GM13976 (cell line): ENCODE data around the gene NQO1.
A peak's percentile ranks its signal among the peaks of the same experiment; 100 is the strongest.
"Not testable (repeated sequence)": the region's sequence is repeated elsewhere in the genome, so short reads cannot be mapped to it uniquely, and the experiment has no call there.

Experiments
- DNase-seq: peaks from one replicate; pipeline ENCODE4 v3.0.0; 2012; ENCODE audit warnings: low spot score
- CTCF ChIP-seq: IDR thresholded peaks from 2 replicates; pipeline ENCODE4 v1.5.1; 2012; ENCODE audit warnings: borderline replicate concordance, mild to moderate bottlenecking; ENCODE audit not compliant: insufficient read depth; ENCODE audit errors: extremely low read depth, missing control alignments, control extremely low read depth
- in situ Hi-C: fragments of 300-500 bp; cut with MboI; formaldehyde crosslinking; loops from one replicate; pipeline ENCODE4 v1.12.0; 2022; ENCODE audit warnings: low sequenced_read_pairs, mixed read lengths, inconsistent platforms; ENCODE audit not compliant: unreplicated experiment

NQO1 gene

GRCh38 chr16:69767459-69768229, 41.3 kb upstream of the NQO1 start:
- no peak for TF ChIP-seq CTCF
- in situ Hi-C loops, result no loop called here
- no peak for DNase-seq

- no peak for DNase-seq
- TF ChIP-seq CTCF, result no peak
- in situ Hi-C loops, result no loop called here
Observed at GRCh38 chr16:69763599-69763942, 37.2 kb upstream of the NQO1 start.

- no peak for DNase-seq
- in situ Hi-C loops, result no loop called here
- TF ChIP-seq CTCF, result no peak
Observed at GRCh38 chr16:69762814-69763598, 36.6 kb upstream of the NQO1 start.

GRCh38 chr16:69761983-69762813, 35.8 kb upstream of the NQO1 start, which contains the start of gene WWP2:
WWP2 (plus strand) TSS chr16:69762332; CDS start chr16:69787011, 24,679 bp downstream.
- in situ Hi-C loops, result no loop called here
- no peak for TF ChIP-seq CTCF
- DNase-seq, result peak; percentile 89

- DNase-seq, in situ Hi-C loops: not testable (repeated sequence)
Observed at GRCh38 chr16:69757375-69757774, 31.0 kb upstream of the NQO1 start.

GRCh38 chr16:69756705-69757104, 30.3 kb upstream of the NQO1 start:
- DNase-seq, result no peak
- in situ Hi-C loops, result no loop called here
- no peak for TF ChIP-seq CTCF
